ENCODE results near the gene CD19. TPM values are rescaled to one million over a fixed set of nuclear protein-coding genes. Genes with fewer than 3 reads are reported as not detected.

CD19 gene
- total and polyA plus RNA-seq, 2 of the 8 experiments (the other 6 are each of a cell fraction or from before 2014, with no cell fraction given): 0.57 to 0.65 TPM

DNA sequence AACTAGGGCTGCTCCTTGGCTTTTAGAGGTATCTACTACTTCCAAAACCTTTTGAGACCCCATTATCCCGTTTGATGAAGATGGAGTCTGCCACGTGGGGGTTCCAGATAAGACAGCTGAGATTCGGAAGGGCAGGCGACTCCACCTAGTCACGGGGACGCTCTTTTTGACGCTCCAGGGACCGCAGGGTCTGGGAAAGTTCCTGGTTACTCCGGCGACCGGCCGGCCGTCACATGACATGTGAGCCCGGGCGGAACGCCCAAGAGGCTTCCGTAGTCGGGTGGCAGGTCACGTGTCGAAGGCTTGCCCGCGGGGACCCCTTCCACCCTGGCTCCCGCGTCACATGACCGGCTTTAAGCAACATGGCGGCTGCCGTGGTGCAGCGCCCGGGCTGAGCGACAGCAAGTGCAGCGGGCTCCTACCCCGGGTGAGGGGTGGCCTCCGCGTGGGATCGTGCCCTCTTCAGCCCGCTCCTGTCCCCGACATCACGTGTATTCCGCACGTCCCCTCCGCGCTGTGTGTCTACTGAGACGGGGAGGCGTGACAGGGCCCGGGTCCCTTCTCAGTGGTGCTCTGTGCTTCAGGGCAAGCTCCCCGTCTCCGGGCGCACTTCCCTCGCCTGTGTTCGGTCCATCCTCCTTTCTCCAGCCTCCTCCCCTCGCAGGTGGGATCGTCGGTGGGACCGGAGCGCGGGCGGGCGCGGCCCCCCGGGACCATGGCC lies 42.8 kb downstream of the CD19 start, which contains the start of gene SPNS1:
Gene SPNS1, plus strand, starts transcription at position 342 of the 721 bp plus-strand sequence. Its CDS starts 374 bp downstream, at position 716.
- peak within 1 kb of the TSS; percentile 77 for H2AFZ ChIP-seq (ENCODE audit: low read length)
- peak; percentile 93 to 95 for DNase-seq (ENCODE audit: low read depth in 1 of 2, low spot score in 2 of 2)
- no peak within 1 kb of the TSS for H2AK5ac ChIP-seq (ENCODE audit: low read depth, low read length)
- peak; percentile 12; the same call in 1 of the 2 replicates for TF ChIP-seq CEBPB (IDR thresholded peaks at IDR 0.05; ENCODE audit: low read depth, low read length)
- TF ChIP-seq TAF7 (optimal IDR thresholded peaks at IDR 0.05; ENCODE audit: borderline replicate concordance, low read depth, low read length): peak; percentile 82
- TF ChIP-seq SUZ12 (IDR thresholded peaks at IDR 0.05; ENCODE audit: low read length): no peak
- TF ChIP-seq, protein P1, sequence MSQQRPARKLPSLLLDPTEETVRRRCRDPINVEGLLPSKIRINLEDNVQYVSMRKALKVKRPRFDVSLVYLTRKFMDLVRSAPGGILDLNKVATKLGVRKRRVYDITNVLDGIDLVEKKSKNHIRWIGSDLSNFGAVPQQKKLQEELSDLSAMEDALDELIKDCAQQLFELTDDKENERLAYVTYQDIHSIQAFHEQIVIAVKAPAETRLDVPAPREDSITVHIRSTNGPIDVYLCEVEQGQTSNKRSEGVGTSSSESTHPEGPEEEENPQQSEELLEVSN (IDR thresholded peaks at IDR 0.05): peak; percentile 70
- no peak for TF ChIP-seq SIRT6 (IDR thresholded peaks at IDR 0.05; ENCODE audit: low read length)
- TF ChIP-seq CREB1 (IDR thresholded peaks at IDR 0.05): peak; percentile 66
- TF ChIP-seq BRCA1 (IDR thresholded peaks at IDR 0.05; ENCODE audit: low read depth, low read length): no peak; the same call in 1 of the 2 replicates
- peak; percentile 78; the same call in 1 of the 2 replicates for TF ChIP-seq POLR2AphosphoS5 (IDR thresholded peaks at IDR 0.05; ENCODE audit: low read depth, low read length)

More for the DNA sequence above, 42.8 kb downstream of the CD19 start, which contains the start of gene SPNS1:
- POLR2A ChIA-PET (ENCODE audit: partially characterized antibody): interaction anchor here (0.8 to 2.9 kb wide), 14 partner anchors 7 to 152 kb away, joined by 3 to 19 read pairs (median 6); partner anchors contain the start of genes ATXN2L, LAT, SH2B1 and TUFM
- peak within 1 kb of the TSS; percentile 60 for H4K5ac ChIP-seq (ENCODE audit: insufficient read length, low read depth, low read length)
- peak within 1 kb of the TSS; percentile 90 for H4K91ac ChIP-seq (replicated peaks; ENCODE audit: insufficient read length, low read length)
- H3K18ac ChIP-seq (ENCODE audit: extremely low read depth, low read length): peak within 1 kb of the TSS; percentile 71
- peak within 1 kb of the TSS; percentile 55; the same call in 1 of the 2 replicates for H3K27ac ChIP-seq (ENCODE audit: low read depth, low read length)
- 1% methylated on average over 60 of the region's 60 CpGs; no CpG with 5 or more reads in 1 of the 2 experiments for WGBS, 2 experiments (ENCODE audit: extremely low coverage in 1 of 2, insufficient coverage in 1 of 2, insufficient read length in 1 of 2, insufficient replicate concordance in 2 of 2, low coverage in 1 of 2, low lambda C conversion rate in 2 of 2, missing lambda C conversion rate in 1 of 2)
- peaks cover 2 to 4% of the 10 kb centered on the region in 2 experiments for H4K20me1 ChIP-seq (replicated peaks in 1 of 2; ENCODE audit: control insufficient read depth in 1 of 2, insufficient read depth in 2 of 2, low read length in 2 of 2)
- peak within 1 kb of the TSS; percentile 76 to 81 (median 80) for H3K9ac ChIP-seq (replicated peaks in 1 of 4; ENCODE audit: extremely low read depth in 1 of 4, low read depth in 3 of 4, low read length in 3 of 4)
- peak within 1 kb of the TSS; percentile 76 for H3K4ac ChIP-seq (replicated peaks; ENCODE audit: insufficient read length, low read depth, low read length)
- peak within 1 kb of the TSS; percentile 98 for H4K8ac ChIP-seq (ENCODE audit: extremely low read depth, insufficient read depth, low read length)
- peak within 1 kb of the TSS; percentile 75; the same call in 1 of the 2 replicates for H2BK12ac ChIP-seq (ENCODE audit: low read depth, low read length)
- no peak within 1 kb of the TSS for H2BK15ac ChIP-seq (ENCODE audit: low read length)
- H3K79me2 ChIP-seq (ENCODE audit: control insufficient read depth in 1 of 2, insufficient read depth in 2 of 2, low read length in 2 of 2): peaks cover 0 to 8% of the 10 kb centered on the region in 2 experiments; a peak in 1 of 4 replicates
- H3K23me2 ChIP-seq (ENCODE audit: low read depth, low read length): peaks cover 8% of the 10 kb centered on the region
- peak within 1 kb of the TSS; percentile 77 to 95 for H3K4me2 ChIP-seq (ENCODE audit: insufficient read depth in 1 of 2, low read depth in 2 of 2, low read length in 2 of 2)
- H3K9me3 ChIP-seq (ENCODE audit: insufficient read depth in 2 of 2, low read depth in 1 of 2, low read length in 1 of 2): no peaks in the 10 kb centered on the region
- H3K56ac ChIP-seq (replicated peaks; ENCODE audit: insufficient read length, low read depth, low read length): peak within 1 kb of the TSS; percentile 98
- H3K27me3 ChIP-seq (replicated peaks in 1 of 4; ENCODE audit: control insufficient read depth in 3 of 4, extremely low read depth in 1 of 4, insufficient read depth in 3 of 4, low read length in 3 of 4): no peaks in the 10 kb centered on the region
- peak within 1 kb of the TSS; percentile 75 for H2BK5ac ChIP-seq (ENCODE audit: low read depth, low read length)
- peaks cover 0 to 2% (median 0%) of the 10 kb centered on the region in 4 experiments; a peak in 1 of 8 replicates for H3K36me3 ChIP-seq (ENCODE audit: control insufficient read depth in 2 of 4, insufficient read depth in 4 of 4, low read length in 3 of 4)
- H3K79me1 ChIP-seq (ENCODE audit: low read depth, low read length): peaks cover 4% of the 10 kb centered on the region; the same call in 1 of the 2 replicates
- no peak within 1 kb of the TSS for H3K14ac ChIP-seq (ENCODE audit: insufficient read length)
- peak within 1 kb of the TSS; percentile 80 to 96 (median 87) for H3K4me3 ChIP-seq (ENCODE audit: extremely low read depth in 1 of 4, insufficient read depth in 2 of 4, low read depth in 3 of 4, low read length in 4 of 4)
- no peak within 1 kb of the TSS for H2BK120ac ChIP-seq (replicated peaks; ENCODE audit: low read depth, low read length)
- no peak for FAIRE-seq
- H2BK20ac ChIP-seq (ENCODE audit: low read length): no peak within 1 kb of the TSS
- H3K23ac ChIP-seq (ENCODE audit: insufficient read length): no peak within 1 kb of the TSS
- CTCF ChIA-PET (ENCODE audit: partially characterized antibody): interaction anchor here (0.6 to 2.5 kb wide), 9 partner anchors 9 to 1056 kb away, joined by 3 to 14 read pairs (median 5); partner anchors contain the start of genes LAT, NFATC2IP, TLCD3B and TUFM
- H3K4me1 ChIP-seq (replicated peaks in 1 of 4; ENCODE audit: control insufficient read depth in 3 of 4, insufficient read depth in 4 of 4, low read length in 3 of 4): peaks cover 0 to 7% (median 3%) of the 10 kb centered on the region in 4 experiments; a peak in 5 of 7 replicates

All from H1 (cell line).